PFSK-1 (cell line): ENCODE measurements around the gene PPIA.
A peak's percentile ranks its signal among the peaks of the same experiment; 100 is the strongest.

Experiments used
- FOXP2 ChIP-seq: optimal IDR thresholded peaks from 2 replicates; pipeline ENCODE3; 2011; ENCODE audit warnings: borderline replicate concordance, control low read depth, inconsistent platforms; ENCODE audit not compliant: insufficient read depth; ENCODE audit errors: extremely low read length, extremely low read depth
- POLR2AphosphoS5 ChIP-seq: IDR thresholded peaks from 2 replicates; pipeline ENCODE4 v1.6.1; 2012; ENCODE audit warnings: low read depth, mild to moderate bottlenecking, control low read depth, low read length, moderate library complexity
- SIN3A ChIP-seq: IDR thresholded peaks from 2 replicates; pipeline ENCODE4 v1.6.1; 2012; ENCODE audit warnings: mild to moderate bottlenecking, low read length, moderate library complexity, borderline replicate concordance; ENCODE audit not compliant: insufficient read depth
- TAF1 ChIP-seq: IDR thresholded peaks from 2 replicates; pipeline ENCODE4 v1.6.1; 2012; ENCODE audit warnings: low read length, control low read depth, borderline replicate concordance; ENCODE audit not compliant: insufficient read depth
- TF ChIP-seq, protein P1 (sequence below), 2 experiments: IDR thresholded peaks; 2 replicates each; pipeline versions ENCODE4 v1.6.1 to v1.8.0; 2011 to 2012; ENCODE audit warnings: low read depth in 2 of 2, low read length in 2 of 2, control low read depth in 1 of 2, inconsistent platforms in 1 of 2, mild to moderate bottlenecking in 1 of 2, moderate library complexity in 1 of 2; ENCODE audit not compliant: insufficient read depth in 1 of 2

The PPIA gene

DNA sequence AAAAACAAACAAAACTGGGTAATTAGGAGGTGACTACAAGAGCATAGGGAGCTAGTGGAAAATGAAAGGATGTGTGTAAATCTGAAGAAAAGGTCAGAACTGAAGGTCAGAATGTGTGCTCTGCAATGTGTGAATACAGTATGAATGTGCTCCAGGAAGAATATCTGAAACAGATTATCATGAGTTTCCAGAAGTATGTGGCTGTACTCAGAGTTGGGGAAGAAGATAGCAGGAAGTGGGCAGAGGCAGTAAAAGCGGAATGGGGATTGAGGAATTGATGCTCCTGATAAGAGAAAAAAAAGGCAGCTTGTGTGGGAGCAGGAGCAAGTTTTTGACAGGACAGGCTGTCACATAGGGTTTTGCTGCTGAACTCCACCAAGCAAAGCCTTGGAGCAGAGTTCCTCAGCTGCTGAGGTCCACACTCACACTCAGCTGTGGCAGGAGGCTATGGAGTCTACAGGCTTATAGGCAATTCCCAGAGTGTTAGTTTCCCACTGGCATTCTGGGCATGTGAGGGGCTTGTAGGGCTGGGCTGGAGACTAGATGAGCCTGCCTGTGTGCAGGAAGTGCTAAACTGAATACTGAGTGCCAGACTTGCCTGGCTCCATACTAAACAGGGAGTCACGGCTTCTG, 28.5 kb downstream of the PPIA start:
- TF ChIP-seq TAF1 (no peak), POLR2AphosphoS5 (0 out of 2 replicates have a peak, but pooled peaks have one; percentile 40)

DNA sequence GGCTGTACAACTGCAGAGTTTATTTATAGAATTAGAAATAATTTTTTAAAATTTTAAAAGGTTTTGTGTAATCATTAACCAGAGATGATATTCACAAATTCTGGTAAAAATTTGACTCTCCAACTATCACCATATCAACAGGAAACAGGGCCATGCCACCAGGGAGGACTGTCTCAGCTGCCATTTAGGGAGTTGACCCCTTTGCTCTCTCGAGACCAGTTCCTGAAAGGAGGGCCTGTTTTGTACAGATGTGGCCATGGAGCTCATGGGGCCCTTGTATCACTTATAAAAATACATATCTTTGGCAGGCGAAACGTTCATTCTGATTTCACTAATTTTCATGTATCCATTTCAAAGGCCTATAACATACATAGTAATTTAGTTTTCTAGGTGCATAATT, 31.1 kb downstream of the PPIA start:
- TF ChIP-seq, protein P1, sequence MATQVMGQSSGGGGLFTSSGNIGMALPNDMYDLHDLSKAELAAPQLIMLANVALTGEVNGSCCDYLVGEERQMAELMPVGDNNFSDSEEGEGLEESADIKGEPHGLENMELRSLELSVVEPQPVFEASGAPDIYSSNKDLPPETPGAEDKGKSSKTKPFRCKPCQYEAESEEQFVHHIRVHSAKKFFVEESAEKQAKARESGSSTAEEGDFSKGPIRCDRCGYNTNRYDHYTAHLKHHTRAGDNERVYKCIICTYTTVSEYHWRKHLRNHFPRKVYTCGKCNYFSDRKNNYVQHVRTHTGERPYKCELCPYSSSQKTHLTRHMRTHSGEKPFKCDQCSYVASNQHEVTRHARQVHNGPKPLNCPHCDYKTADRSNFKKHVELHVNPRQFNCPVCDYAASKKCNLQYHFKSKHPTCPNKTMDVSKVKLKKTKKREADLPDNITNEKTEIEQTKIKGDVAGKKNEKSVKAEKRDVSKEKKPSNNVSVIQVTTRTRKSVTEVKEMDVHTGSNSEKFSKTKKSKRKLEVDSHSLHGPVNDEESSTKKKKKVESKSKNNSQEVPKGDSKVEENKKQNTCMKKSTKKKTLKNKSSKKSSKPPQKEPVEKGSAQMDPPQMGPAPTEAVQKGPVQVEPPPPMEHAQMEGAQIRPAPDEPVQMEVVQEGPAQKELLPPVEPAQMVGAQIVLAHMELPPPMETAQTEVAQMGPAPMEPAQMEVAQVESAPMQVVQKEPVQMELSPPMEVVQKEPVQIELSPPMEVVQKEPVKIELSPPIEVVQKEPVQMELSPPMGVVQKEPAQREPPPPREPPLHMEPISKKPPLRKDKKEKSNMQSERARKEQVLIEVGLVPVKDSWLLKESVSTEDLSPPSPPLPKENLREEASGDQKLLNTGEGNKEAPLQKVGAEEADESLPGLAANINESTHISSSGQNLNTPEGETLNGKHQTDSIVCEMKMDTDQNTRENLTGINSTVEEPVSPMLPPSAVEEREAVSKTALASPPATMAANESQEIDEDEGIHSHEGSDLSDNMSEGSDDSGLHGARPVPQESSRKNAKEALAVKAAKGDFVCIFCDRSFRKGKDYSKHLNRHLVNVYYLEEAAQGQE (IDR thresholded peaks at IDR 0.05; ENCODE audit: insufficient read depth in 1 of 2, low read depth in 2 of 2, low read length in 2 of 2) = no peak
- TF ChIP-seq SIN3A (no peak), TAF1 (no peak)

DNA sequence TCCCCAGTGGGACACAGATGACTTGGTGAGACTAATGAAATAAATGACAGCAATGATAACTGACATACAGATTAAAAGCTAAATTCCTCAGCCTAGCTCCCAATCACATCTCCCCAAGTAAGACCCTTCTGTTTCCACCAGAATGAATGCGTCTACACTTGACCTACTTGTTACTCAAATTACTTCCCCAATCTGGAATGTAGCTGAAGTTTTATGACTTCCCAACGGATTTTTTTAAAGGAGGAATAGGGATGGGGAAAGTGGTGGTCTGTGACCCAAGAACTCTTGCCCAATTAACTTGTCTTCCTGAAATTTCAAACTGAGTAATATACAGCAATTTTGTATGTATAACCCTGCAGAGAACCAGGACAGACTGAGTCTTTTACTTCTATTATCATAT, 42.3 kb downstream of the PPIA start:
- TF ChIP-seq, protein P1 (IDR thresholded peaks at IDR 0.05; ENCODE audit: insufficient read depth in 1 of 2, low read depth in 2 of 2, low read length in 2 of 2) = no peak
- TF ChIP-seq SIN3A (no peak), FOXP2 (no peak), POLR2AphosphoS5 (no peak), TAF1 (no peak)

DNA sequence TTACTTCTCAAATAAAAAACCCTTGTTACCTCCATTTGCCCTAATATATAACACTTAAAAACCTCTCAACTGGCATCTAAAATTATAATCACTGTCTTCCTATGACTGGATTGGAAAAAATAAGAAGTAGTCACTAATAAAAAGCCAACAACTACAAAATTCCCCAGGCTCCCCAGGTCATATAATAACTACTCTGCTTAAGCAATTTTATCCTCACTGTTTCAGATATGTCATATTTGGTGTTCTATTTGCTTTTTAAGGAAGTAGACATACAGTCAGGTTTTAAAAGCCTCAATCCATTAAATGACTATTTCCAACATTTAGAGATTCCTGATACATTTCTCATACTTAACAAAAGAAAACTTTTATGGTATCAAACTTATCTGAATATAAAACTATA, 49.0 kb downstream of the PPIA start:
- TF ChIP-seq POLR2AphosphoS5 (no peak), SIN3A (no peak), FOXP2 (no peak), TAF1 (no peak)
- TF ChIP-seq, protein P1 (IDR thresholded peaks at IDR 0.05; ENCODE audit: insufficient read depth in 1 of 2, low read depth in 2 of 2, low read length in 2 of 2) = no peak

DNA sequence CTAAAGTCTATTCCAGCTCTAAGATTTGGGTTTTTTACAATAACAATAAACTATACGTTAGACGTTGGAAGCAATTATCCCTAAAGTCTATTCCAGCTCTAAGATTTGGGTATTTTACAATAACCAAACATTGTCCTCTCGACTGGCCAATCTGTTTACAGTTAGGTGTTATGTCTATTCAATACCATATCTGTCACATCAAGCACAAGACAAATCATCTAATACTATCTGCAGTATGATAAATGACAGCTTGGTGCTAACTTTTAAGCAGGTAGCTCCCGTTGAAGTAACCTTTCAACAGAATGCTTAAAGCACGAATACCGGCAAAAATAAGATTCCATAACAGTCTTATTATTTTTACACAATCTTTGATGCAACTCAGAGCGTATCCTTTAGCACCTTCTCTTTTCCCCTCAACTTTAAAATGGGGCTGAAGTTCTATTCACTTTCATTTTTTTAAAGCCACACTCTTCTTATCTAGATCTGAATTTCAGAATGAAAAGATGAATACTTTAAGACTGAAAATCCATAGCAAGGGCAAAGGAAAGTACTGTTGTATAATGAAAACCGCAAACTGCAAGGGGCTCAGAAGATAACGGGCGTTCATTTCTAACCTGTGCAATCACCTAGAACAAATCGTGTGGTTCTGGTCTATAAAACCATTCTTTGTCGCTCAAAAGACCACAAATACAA, 50.5 kb downstream of the PPIA start:
- TF ChIP-seq TAF1 = no peak
- TF ChIP-seq POLR2AphosphoS5 = no peak
- no peak for TF ChIP-seq SIN3A
- TF ChIP-seq FOXP2 = no peak
- TF ChIP-seq, protein P1 (IDR thresholded peaks at IDR 0.05; ENCODE audit: insufficient read depth in 1 of 2, low read depth in 2 of 2, low read length in 2 of 2) = no peak
